ENCODE measurements around the gene PTK7.
A peak's percentile ranks its signal among the peaks of the same experiment; 100 is the strongest.
"Not testable (repeated sequence)": the region's sequence is repeated elsewhere in the genome, so short reads cannot be mapped to it uniquely, and the experiment has no call there.

The PTK7 gene

GRCh38 chr6:43120101-43120763, 44.1 kb downstream of the PTK7 start:
- DNase-seq = peak in 1 of 2 experiments; percentile 71

GRCh38 chr6:43120944-43121913, 45.1 kb downstream of the PTK7 start:
- DNase-seq = no peak

- no peak for DNase-seq
Observed at GRCh38 chr6:43122146-43122545, 46.0 kb downstream of the PTK7 start.

GRCh38 chr6:43123461-43124314, 47.6 kb downstream of the PTK7 start:
- peak; percentile 40 to 74 for DNase-seq

- DNase-seq = no peak
Observed at GRCh38 chr6:43124481-43124880, 48.4 kb downstream of the PTK7 start.

GRCh38 chr6:43125119-43125518, 49.0 kb downstream of the PTK7 start:
- no peak for DNase-seq

- peak in 1 of 2 experiments; percentile 23 for DNase-seq
Observed at GRCh38 chr6:43125555-43125954, 49.4 kb downstream of the PTK7 start.

- DNase-seq = no peak
Observed at GRCh38 chr6:43127180-43127579, 51.1 kb downstream of the PTK7 start.

- no peak for DNase-seq
Observed at GRCh38 chr6:43127877-43128276, 51.8 kb downstream of the PTK7 start.

GRCh38 chr6:43128926-43129325, 52.8 kb downstream of the PTK7 start:
- DNase-seq = no peak

GRCh38 chr6:43129434-43130194, 53.5 kb downstream of the PTK7 start:
- peak; percentile 22 to 50 for DNase-seq

GRCh38 chr6:43130429-43130828, 54.3 kb downstream of the PTK7 start:
- DNase-seq = no peak

GRCh38 chr6:43131379-43131778, 55.3 kb downstream of the PTK7 start:
- not testable (repeated sequence) for DNase-seq

- no peak for DNase-seq
Observed at GRCh38 chr6:43138267-43138666, 62.2 kb downstream of the PTK7 start.

GRCh38 chr6:43139973-43140372, 63.9 kb downstream of the PTK7 start:
- DNase-seq = not testable (repeated sequence)

GRCh38 chr6:43141644-43142043, 65.5 kb downstream of the PTK7 start:
- DNase-seq = no peak

- no peak for DNase-seq
Observed at GRCh38 chr6:43142101-43142500, 66.0 kb downstream of the PTK7 start.

- DNase-seq = peak; percentile 66 to 86
Observed at GRCh38 chr6:43143235-43144128, 67.4 kb downstream of the PTK7 start.

GRCh38 chr6:43144879-43145278, 68.8 kb downstream of the PTK7 start:
- DNase-seq = no peak

GRCh38 chr6:43146261-43146660, 70.1 kb downstream of the PTK7 start:
- DNase-seq = no peak

Measured in NCI-H524 (cell line).